Stimulated activated naive CD4-positive, alpha-beta T cell (primary cell): ENCODE results near the gene FCGR3A.
A peak's percentile ranks its signal among the peaks of the same experiment; 100 is the strongest.
"Not testable (repeated sequence)": the region's sequence is repeated elsewhere in the genome, so short reads cannot be mapped to it uniquely, and the experiment has no call there.

Source experiments
- DNase-seq, 6 experiments: peaks; one replicate each; lab custom pipeline; 2025; lab: John Stamatoyannopoulos, UW

Gene FCGR3A

GRCh38 chr1:161549652-161550051 is at the start of gene FCGR3A:
TSS of gene FCGR3A (minus strand) at chr1:161549818. CDS start at chr1:161549736, 82 bp downstream.
- no peak for DNase-seq

- not testable (repeated sequence) for DNase-seq
These were observed 47.5 kb upstream of the FCGR3A start for GRCh38 chr1:161597077-161597476.

- DNase-seq, result not testable (repeated sequence)
These were observed 46.0 kb upstream of the FCGR3A start for GRCh38 chr1:161595583-161595982.

- not testable (repeated sequence) for DNase-seq
These were observed 45.6 kb upstream of the FCGR3A start for GRCh38 chr1:161595173-161595572.

GRCh38 chr1:161594269-161594984 is 44.8 kb upstream of the FCGR3A start:
- not testable (repeated sequence) for DNase-seq

GRCh38 chr1:161593092-161593755 is 43.6 kb upstream of the FCGR3A start:
- DNase-seq, result not testable (repeated sequence)

- DNase-seq, result not testable (repeated sequence)
These were observed 43.0 kb upstream of the FCGR3A start for GRCh38 chr1:161592586-161592985.

- DNase-seq, result not testable (repeated sequence)
These were observed 40.3 kb upstream of the FCGR3A start for GRCh38 chr1:161589920-161590319.

- DNase-seq, result not testable (repeated sequence)
These were observed 39.7 kb upstream of the FCGR3A start for GRCh38 chr1:161589365-161589764.

- DNase-seq, result not testable (repeated sequence)
These were observed 39.0 kb upstream of the FCGR3A start for GRCh38 chr1:161588596-161588995.

GRCh38 chr1:161582882-161583281 is 33.3 kb upstream of the FCGR3A start:
- DNase-seq, result not testable (repeated sequence)

- DNase-seq, result not testable (repeated sequence)
These were observed 31.4 kb upstream of the FCGR3A start for GRCh38 chr1:161580879-161581537.

GRCh38 chr1:161579856-161580507 is 30.4 kb upstream of the FCGR3A start:
- not testable (repeated sequence) for DNase-seq

- not testable (repeated sequence) for DNase-seq
These were observed 27.1 kb upstream of the FCGR3A start for GRCh38 chr1:161576676-161577075.

GRCh38 chr1:161571703-161572102 is 22.1 kb upstream of the FCGR3A start:
- not testable (repeated sequence) for DNase-seq

GRCh38 chr1:161566602-161566960 is 17.0 kb upstream of the FCGR3A start:
- DNase-seq, result not testable (repeated sequence)

- DNase-seq, result not testable (repeated sequence)
These were observed 13.9 kb upstream of the FCGR3A start for GRCh38 chr1:161563522-161563921.

GRCh38 chr1:161562441-161562840 is 12.8 kb upstream of the FCGR3A start:
- DNase-seq, result not testable (repeated sequence)

- peak in 1 of 6 experiments; percentile 27 for DNase-seq
These were observed 11.5 kb upstream of the FCGR3A start for GRCh38 chr1:161560960-161561715.

GRCh38 chr1:161557506-161558450 is 8.2 kb upstream of the FCGR3A start:
- not testable (repeated sequence) for DNase-seq
